GM19455 (cell line): ENCODE measurements around the gene CAMSAP3.

ENCODE experiments used
- ATAC-seq: cut with Tn5 transposase; IDR thresholded peaks from one replicate; pipeline ENCODE4 v1.9.1; 2021; ENCODE audit not compliant: unreplicated experiment

The CAMSAP3 gene

DNA sequence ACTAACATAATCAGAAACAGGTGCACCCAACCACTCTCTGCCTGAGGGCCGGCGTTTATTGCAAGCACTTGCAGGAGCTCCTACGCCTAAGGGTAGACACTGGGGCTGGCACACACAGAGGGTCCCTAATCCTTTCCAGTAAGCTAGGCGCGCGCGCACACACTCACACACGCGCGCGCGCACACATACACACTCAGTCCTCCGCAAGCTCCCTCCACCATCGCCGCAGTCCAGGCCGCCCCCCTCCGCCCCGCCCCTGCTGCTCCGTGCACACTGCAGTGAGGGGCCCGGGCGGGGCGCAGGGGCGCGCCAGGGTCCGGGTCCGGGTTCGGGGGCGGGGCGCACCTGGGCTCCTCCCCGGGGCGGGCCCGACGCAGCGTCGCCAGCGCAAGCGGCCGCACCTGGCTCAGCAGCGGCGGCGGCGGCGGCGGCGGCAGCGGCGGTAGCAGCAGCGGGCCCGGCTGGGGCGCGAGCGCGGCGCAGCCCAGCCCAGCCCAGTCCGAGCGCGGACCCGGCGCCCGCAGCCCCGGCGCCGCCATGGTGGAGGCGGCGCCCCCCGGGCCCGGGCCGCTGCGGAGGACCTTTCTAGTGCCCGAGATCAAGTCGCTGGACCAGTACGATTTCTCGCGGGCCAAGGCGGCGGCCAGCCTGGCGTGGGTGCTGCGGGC lies at the start of gene CAMSAP3:
TSS of gene CAMSAP3 (plus strand) at position 398 of the 668 bp plus-strand sequence. CDS start at position 538, 140 bp downstream.
- ATAC-seq = no peak

- no peak for ATAC-seq
These were observed 49.8 kb upstream of the CAMSAP3 start for GRCh38 chr19:7545904-7546303.

- ATAC-seq = no peak
These were observed 48.5 kb upstream of the CAMSAP3 start for GRCh38 chr19:7547159-7547558.

- ATAC-seq = no peak
These were observed 46.1 kb upstream of the CAMSAP3 start for GRCh38 chr19:7549429-7550148.

- ATAC-seq = no peak
These were observed 45.4 kb upstream of the CAMSAP3 start for GRCh38 chr19:7550169-7550770.

DNA sequence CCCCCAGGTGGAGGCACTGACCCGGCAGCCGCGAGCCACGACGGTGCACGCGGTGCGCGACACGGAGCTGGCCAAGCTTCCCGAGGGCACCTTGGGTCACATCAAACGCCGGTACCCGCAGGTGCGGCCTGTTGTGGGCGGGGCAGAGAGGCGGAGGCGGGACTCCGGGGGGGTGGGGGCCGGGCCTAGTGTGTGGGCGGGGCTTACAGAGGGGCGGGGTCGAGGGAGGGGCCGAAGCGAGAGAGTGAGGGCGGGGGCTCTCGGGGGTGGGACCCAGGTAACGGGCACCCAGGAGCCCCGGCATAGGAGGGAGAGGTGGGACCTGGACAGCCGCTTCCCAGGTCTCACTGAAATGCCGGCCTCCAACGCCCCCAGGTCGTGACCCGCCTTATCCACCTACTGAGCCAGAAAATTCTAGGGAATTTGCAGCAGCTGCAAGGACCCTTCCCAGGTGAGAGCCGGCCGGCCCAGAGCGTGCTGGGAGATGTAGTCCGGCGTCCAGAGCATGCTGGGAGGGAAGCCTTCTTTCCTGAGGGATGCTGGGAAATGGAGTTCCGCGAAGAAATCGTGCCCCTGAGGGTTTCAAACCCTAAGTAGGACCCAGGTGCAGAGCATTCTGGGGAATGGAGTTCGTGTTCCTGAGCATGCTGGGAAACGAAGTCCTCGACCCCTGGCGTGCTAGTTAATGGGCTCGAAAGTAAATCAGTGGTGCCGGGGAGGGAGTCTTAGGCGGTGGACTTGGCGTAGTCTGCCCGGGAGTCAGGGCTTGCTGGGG lies 44.5 kb upstream of the CAMSAP3 start:
- ATAC-seq = no peak

GRCh38 chr19:7552781-7553180 lies 42.9 kb upstream of the CAMSAP3 start:
- no peak for ATAC-seq

GRCh38 chr19:7554565-7554964 lies 41.1 kb upstream of the CAMSAP3 start:
- ATAC-seq = no peak

GRCh38 chr19:7554990-7555864 lies 40.4 kb upstream of the CAMSAP3 start:
- no peak for ATAC-seq

- ATAC-seq = no peak
These were observed 38.9 kb upstream of the CAMSAP3 start for GRCh38 chr19:7556696-7557315.

- ATAC-seq = no peak
These were observed 37.0 kb upstream of the CAMSAP3 start for GRCh38 chr19:7558667-7559066.

- ATAC-seq = no peak
These were observed 36.6 kb upstream of the CAMSAP3 start for GRCh38 chr19:7559102-7559501.

- ATAC-seq = no peak
These were observed 35.4 kb upstream of the CAMSAP3 start for GRCh38 chr19:7560255-7560654.

DNA sequence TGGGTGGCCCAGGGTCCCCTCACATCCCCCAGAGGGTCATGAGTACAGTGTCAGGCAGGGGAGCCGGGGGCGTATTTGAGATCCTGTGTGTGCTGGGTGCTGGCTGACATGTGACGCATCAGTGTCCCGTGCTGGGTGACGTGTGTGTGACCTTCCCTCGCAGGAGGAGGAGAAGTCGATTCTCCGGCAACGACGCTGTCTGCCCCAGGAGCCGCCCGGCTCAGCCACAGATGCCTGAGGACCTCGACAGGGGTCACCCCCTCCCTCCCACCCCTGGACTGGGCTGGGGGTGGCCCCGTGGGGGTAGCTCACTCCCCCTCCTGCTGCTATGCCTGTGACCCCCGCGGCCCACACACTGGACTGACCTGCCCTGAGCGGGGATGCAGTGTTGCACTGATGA lies 34.3 kb upstream of the CAMSAP3 start:
- ATAC-seq = no peak

- ATAC-seq = no peak
These were observed 32.8 kb upstream of the CAMSAP3 start for GRCh38 chr19:7562646-7563393.

- ATAC-seq = no peak
These were observed 30.8 kb upstream of the CAMSAP3 start for GRCh38 chr19:7564866-7565265.

DNA sequence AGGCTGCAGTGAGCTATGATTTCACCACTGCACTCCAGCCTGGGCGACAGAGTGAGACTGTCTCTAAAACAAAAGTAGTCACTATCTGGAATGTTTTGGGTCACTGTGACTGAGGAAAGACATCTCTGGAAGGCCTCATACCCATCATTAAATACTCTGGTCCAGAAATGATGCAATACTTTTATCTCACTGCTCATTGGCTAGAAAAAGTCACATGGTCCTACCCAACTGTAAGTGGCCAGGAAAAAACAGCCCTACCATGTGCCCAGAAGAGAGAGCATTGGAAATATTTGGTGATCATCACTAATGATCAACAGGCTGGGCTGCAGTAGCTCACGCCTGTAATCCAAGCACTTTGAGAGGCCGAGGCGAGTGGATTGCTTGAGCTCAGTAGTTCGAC lies 30.3 kb upstream of the CAMSAP3 start:
- ATAC-seq = no peak

DNA sequence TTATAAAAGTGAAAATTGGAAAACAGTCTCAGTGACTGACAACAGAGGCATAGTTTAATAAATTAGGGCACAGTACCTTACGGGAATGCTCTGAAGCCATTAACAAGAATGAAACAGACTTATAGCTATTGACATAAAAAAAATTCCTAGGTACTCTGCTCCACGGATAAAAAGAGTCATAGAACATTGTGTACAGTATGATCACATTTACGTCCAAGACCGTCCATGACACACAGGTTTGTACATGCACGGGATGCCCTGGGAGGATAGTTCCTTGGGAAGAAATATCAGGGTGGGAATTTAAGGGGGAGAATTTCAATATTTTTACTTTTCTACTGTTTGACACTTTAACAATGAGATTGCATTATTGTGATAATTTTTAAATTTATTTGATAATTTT lies 24.9 kb upstream of the CAMSAP3 start:
- ATAC-seq = no peak

GRCh38 chr19:7575434-7576040 lies 20.1 kb upstream of the CAMSAP3 start:
- ATAC-seq = no peak
